ENCODE results near the gene H1-8. TPM values are rescaled to one million over a fixed set of nuclear protein-coding genes. Genes with fewer than 3 reads are reported as not detected.

H1-8 gene
- total RNA-seq, 1 experiment from 2014 or later: not detected

DNA sequence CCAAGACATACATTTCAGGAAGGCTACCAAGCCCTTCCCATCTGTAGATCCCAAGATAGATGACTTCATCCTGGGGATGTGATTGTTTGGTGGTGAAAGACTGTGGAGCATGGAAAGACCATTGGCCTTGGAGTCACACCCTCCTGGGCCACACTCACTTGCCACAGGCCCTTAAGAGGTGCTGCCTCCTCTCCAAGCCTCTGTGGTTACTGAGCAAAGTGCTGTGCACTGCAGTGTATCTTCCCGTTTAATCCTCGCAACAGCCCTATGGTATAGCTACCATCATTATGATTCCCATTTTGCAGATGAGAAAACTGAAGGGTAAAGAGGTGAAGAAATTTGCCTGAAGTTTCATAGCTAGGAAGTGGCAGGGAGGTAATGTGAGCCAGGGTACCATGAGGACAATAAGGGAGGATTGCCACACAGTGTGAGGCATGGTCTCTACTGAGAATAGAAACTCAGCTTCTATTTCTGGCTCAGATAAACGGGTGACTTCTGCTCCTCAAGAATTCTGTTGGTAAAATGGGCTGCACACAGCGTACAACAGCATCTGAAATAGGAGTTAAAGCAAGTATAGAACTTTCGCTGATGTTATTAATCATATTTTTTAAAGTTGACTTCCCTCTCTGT, 38.4 kb upstream of the H1-8 start:
- H3K9ac ChIP-seq (ENCODE audit: extremely low read depth, insufficient read length, low read length): no peak overlapping the region
- H3K27ac ChIP-seq (ENCODE audit: insufficient read length, low read depth, low read length): no peak overlapping the region
- Mint-ChIP-seq H3K4me1 (peaks cover 12 to 14% of the 10 kb centered on the region in 2 experiments), H3K4me3 (no peak overlapping the region), H3K36me3 (ENCODE audit: insufficient read depth in 1 of 3, low read depth in 3 of 3) (peaks cover 5 to 27% (median 9%) of the 10 kb centered on the region in 3 experiments; a peak in 6 of 7 replicates), H3K27me3 (ENCODE audit: low read depth) (peaks cover 2% of the 10 kb centered on the region; the same call in 1 of the 2 replicates), H3K27ac (no peak overlapping the region), H3K9me3 (no peaks in the 10 kb centered on the region)
- H3K56ac ChIP-seq (ENCODE audit: insufficient read length, low read depth, low read length): no peak overlapping the region
- no peak overlapping the region for H4K91ac ChIP-seq (ENCODE audit: insufficient read length, low read depth, low read length)
- H3K27me3 ChIP-seq (ENCODE audit: insufficient read depth, low read length): no peaks in the 10 kb centered on the region
- no peak overlapping the region for H3T11ph ChIP-seq (ENCODE audit: low read length)
- TF ChIP-seq, protein P1, sequence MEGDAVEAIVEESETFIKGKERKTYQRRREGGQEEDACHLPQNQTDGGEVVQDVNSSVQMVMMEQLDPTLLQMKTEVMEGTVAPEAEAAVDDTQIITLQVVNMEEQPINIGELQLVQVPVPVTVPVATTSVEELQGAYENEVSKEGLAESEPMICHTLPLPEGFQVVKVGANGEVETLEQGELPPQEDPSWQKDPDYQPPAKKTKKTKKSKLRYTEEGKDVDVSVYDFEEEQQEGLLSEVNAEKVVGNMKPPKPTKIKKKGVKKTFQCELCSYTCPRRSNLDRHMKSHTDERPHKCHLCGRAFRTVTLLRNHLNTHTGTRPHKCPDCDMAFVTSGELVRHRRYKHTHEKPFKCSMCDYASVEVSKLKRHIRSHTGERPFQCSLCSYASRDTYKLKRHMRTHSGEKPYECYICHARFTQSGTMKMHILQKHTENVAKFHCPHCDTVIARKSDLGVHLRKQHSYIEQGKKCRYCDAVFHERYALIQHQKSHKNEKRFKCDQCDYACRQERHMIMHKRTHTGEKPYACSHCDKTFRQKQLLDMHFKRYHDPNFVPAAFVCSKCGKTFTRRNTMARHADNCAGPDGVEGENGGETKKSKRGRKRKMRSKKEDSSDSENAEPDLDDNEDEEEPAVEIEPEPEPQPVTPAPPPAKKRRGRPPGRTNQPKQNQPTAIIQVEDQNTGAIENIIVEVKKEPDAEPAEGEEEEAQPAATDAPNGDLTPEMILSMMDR (conservative IDR thresholded peaks at IDR 0.05): no peak
- H2AK5ac ChIP-seq (ENCODE audit: insufficient read length, low read length): no peak overlapping the region
- 0 out of 2 replicates have a peak, but pooled peaks cover 4% of the 10 kb centered on the region for H3K4me1 ChIP-seq (ENCODE audit: insufficient read depth, low read length)
- no peak overlapping the region for H2BK20ac ChIP-seq (ENCODE audit: low read depth, low read length, poor library complexity, severe bottlenecking)
- no peak overlapping the region for H2BK15ac ChIP-seq (ENCODE audit: low read depth, low read length)
- no peaks in the 10 kb centered on the region for H3K79me2 ChIP-seq (ENCODE audit: insufficient read depth, low read length)
- no CpG with 5 or more reads among the region's 5 CpGs for WGBS (ENCODE audit: extremely low coverage, insufficient read length, low lambda C conversion rate)
- no peak overlapping the region for H4K8ac ChIP-seq (replicated peaks; ENCODE audit: insufficient read length, low read depth, low read length)
- no peak overlapping the region for H3K4ac ChIP-seq (ENCODE audit: low read depth, low read length)
- peaks cover 2% of the 10 kb centered on the region for H4K20me1 ChIP-seq (ENCODE audit: control insufficient read depth, insufficient read depth, insufficient read length)
- no peak overlapping the region for H3K23ac ChIP-seq (ENCODE audit: insufficient read length, low read depth, low read length)
- H2BK120ac ChIP-seq (ENCODE audit: low read depth, low read length, poor library complexity, severe bottlenecking): no peak overlapping the region
- H2BK12ac ChIP-seq (ENCODE audit: insufficient read length, low read depth, low read length): no peak overlapping the region
- DNase-seq: no peak
- no peak overlapping the region for H2AFZ ChIP-seq (ENCODE audit: low read length)
- no peak overlapping the region for H4K5ac ChIP-seq (ENCODE audit: insufficient read length, low read depth, low read length)
- H3K4me2 ChIP-seq (ENCODE audit: insufficient read depth, insufficient read length, low read length): no peak overlapping the region
- no peaks in the 10 kb centered on the region for H3K23me2 ChIP-seq (ENCODE audit: insufficient read length, low read depth, low read length, poor library complexity, severe bottlenecking)
- H3K14ac ChIP-seq (ENCODE audit: insufficient read depth, low read length): no peak overlapping the region
- no peak overlapping the region for H2BK5ac ChIP-seq (ENCODE audit: insufficient read length, low read length)
- H3K9me3 ChIP-seq (ENCODE audit: control insufficient read depth, low read depth, low read length): no peaks in the 10 kb centered on the region
- no peak overlapping the region for H3K18ac ChIP-seq (ENCODE audit: insufficient read length, low read depth, low read length)
- H3K79me1 ChIP-seq (ENCODE audit: insufficient read depth, low read depth, low read length, poor library complexity, severe bottlenecking): no peaks in the 10 kb centered on the region

Data from H9 (cell line).